HG03442 (cell line): Measurements from ENCODE around the gene JHY.

ENCODE experiments used
- ATAC-seq: cut with Tn5 transposase; IDR thresholded peaks from one replicate; pipeline ENCODE4 v1.9.1; 2021; ENCODE audit warnings: mild to moderate bottlenecking, moderate library complexity; ENCODE audit not compliant: unreplicated experiment

The JHY gene

DNA sequence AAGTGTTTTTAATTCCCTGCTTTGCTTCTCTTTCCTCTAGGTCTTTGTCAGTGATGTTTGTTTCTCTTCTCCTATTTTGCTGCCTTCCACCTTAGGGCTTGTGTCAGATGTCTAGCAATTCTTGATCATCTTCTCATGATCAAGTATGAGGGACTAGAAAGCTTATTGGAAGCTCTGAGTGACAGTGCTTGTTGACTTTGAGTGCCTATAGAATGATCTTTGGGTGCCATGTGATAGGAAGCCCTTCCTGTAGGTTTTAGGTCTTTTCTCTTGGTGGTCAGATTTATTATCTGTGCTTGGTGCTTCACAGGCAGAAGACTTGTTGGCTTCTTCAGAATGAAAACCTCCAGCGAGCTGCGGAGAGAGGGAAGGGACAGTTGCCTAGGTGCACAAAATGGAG is 56.0 kb downstream of the JHY start:
- no peak for ATAC-seq

DNA sequence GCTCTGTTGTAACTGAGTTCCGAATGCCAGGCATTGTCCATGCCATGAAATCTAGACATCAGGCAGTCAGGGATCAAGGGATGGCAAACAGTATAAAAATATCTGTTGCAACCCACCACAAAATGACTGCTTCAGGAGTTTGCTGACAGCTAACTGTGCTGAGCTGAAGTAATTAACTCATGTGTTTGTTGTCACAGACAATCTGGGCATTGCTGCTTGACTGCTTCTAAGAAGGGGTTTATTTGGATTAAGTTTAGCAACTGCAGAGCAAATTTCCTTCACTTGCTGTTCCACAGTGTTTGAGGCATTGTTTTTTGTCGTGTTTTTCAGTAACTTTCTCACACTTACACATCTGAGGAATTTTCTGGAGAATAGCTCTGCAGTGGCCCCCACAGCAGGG is 68.7 kb downstream of the JHY start:
- no peak for ATAC-seq

DNA sequence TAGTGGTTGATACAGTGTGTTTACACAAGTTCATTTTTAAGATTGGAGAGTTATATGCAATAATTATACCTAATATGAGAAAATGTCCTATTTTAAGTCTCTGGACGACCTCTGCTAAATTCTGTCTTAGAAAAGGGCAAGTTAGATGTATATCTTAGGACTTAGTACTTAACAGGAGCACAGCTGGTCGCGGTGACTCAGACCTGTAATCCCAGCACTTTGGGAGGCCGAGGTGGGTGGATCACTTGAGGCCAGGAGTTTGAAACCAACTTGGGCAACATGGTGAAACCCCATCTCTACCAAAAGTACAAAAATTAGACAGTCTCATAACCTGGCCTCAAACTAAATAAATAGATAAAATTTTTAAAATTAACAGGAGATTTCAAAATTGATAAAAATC is 71.9 kb downstream of the JHY start:
- no peak for ATAC-seq

DNA sequence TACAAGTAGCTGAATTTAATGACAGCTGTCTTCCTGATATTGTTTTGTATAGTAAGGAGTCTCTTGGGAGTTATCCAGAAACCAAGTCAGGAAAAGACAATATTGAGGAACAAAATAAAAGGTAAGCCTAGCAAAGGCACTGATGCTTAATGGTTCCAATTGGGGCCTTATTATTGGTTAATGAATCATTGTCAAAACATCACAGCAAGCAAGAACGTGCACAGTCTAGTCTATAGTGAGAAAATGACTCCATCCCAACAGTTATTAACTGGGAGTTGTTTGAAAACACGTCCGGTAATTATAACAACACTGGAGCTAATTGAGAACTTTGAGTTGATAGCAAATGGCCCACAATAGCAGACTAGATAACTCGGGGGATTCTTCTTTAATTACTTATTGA is 81.4 kb downstream of the JHY start:
- no peak for ATAC-seq

DNA sequence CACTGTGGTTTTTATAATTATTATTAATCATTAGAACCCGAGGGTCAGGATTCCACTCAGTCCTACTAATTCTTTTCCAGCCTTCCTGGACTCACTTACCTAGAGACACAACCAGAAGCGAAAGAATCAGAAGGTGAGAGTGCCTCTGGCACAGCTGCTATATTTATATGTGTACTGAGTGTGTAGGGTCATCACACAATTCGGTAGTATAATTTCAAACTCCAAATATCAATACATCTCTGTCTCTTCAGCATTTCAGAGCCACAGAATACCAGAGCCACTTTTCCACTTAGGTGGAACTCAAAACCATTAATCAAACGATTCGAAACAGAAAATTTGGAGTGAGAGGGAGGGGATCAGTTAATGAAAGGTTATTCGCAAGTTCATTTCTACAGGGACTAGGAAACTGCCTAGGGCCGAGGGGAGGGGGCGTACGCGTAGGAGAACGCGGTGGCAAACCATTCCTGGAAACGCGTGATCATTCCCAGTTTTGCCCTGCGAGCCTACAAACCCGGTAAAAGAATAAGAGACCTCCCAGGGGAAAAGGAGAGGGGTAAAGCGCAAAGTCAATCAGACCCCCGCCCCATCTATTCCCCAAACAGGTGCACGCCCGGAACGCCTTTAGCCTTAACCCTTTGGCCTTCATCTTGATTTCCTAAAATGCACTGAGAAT is 93.6 kb downstream of the JHY start:
- ATAC-seq, result no peak

DNA sequence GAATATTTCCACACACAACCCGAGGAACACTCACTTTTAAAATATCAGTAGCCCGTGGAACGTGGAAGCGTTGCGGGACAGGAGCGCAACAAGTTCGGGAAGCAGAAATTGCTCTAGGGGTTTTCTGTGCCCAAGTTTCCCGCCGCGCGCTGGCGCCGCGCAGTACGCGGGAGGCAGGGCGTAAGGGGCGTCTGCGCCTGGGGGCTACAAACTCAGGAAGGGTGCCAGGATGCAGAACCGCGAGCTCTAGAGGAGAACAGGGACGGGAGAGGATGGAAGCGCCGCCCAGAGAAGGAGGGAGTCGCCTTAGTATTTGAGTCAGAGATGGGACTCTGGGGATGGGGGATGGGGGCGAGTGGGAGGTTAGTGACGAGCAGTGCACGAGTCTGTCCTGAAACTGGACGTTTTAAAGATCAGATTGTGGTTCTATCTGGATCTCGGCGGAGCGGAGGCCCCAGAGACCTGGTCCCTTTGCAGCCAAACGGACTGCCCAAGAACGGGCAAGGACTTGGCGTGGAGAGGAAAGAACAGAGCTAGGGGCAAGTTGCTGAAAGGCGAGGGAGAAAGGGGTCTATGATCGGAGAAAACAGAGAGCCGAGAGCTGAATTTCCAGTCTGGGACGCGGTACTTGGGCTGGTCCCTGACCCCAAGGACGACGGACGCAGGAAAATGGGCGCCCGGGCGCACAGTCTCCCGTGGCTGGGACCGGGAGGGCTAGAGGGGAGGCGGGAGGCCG is 94.3 kb downstream of the JHY start:
- no peak for ATAC-seq

DNA sequence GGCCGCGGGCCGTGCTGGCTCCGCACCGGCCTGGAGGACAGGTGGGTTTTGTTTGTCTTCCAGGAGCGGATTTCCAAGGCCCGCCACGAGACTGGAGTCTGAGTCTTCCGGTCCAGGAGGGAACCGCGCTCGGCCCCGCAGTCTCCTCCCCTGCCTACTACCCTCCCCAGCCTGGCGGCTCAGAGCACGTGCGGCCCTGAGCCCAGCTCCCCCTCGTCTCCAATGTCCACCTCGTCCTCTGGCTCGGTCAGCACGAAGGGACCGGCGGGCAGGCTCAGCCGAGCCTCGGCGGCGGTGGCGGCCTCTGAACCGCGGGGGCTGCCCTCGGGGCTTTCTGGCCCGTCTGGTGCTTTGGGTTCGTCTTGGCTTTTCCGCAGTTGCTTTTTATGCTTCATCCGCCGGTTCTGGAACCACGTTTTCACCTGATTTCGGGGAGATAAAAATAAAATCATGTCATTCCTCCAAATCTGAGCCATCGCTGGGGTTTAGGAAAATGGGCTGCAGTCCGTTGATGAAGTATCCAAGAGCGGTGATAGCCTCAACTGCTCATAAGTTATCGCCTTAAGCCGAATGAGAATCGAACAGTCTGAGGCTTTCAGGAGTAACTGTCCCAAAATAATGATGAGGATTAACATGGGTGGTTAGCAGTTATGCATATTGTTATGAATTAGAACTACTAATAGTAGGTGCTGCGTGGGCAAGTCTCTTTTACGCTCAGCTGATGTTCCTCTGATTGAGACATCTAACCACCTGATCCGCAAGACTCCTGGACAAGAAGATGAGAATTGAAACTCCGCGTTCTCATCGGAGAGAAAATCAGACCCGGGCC is 95.1 kb downstream of the JHY start:
- no peak for ATAC-seq

DNA sequence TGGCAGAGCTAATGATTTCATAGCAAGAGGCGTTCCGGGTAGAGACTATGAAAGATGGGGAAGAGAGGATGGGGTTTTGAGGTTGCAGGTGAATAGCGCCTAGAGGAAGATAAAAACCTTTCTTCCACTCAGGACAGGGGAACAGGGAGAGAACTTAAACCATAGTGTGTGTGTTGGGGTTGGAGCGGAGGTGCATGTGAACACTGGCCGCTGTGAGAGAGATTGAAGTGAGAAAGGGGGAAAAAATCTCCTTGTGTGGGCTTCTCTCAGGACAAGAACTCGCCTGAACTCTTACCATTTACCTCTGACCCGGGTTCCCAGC is 95.7 kb downstream of the JHY start:
- ATAC-seq, result no peak

DNA sequence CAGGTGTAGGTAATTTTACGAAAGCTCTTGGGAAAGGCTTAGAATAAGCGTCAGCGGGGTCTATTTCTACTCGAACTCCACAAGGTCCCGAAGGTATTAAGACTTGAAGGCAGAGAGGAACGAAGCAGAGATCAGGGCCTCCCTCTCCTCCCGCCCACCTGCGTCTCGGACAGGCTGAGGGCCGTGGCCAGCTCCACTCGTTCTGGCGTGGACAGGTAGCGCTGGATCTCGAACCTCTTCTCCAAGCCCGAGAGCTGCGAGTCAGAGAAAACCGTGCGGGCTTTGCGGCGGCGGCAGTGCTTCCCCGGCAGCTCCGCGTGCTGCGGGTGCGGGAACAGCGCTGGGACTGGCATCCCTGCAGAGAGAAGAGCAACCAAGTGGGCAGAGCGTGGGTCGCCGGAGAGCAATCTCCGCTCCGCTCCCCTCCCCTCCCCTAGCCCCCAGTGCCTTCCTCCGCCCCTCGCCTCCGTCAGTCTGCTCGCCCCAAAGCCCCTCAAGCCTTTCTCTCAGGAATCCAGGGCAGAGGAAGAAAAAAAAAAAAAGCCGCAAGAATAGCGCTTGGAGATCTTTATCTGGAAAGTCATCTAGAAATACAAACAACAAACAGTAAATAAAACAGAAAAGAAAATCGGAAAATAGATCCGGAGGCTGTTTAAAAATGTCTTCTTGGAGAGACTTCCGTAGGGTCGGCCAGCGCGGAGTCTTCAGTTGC is 96.7 kb downstream of the JHY start:
- no peak for ATAC-seq

DNA sequence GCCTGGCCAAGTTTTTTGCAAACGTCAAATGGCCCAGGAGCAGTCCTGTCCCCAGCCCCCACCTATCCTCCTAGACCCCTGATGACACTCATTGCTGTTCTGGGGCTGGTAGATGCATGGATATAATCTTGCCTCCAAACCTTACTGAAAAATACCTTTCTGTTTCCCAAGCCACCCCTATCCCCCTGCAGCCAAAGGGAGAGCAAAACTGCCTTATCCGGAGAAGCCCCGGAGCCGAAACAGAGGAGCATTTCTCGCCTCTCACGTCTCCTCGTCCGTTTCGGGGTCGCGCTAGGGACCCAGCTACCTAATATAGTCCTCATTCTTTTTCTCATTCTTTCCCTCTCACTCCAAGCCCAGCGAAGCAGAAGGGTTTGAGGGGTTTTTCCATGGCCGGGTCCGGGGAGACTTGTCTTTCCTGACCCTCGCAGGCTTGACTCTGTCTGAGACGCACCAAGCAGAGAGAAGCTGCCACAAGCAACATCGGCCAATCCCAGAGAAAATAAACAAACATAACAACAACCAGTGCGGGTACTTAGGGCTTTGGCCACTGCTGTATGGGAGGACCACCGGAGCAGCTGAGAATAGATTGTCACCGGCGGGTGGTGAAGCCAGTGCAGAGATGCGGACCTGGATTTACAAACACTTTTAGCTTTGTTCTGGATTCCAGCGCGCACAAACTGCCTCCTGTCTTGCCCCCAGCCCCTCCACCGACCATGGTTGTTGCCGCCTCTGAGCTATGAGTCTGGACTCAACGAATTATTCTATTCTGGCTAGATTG is 97.4 kb downstream of the JHY start:
- ATAC-seq, result no peak

DNA sequence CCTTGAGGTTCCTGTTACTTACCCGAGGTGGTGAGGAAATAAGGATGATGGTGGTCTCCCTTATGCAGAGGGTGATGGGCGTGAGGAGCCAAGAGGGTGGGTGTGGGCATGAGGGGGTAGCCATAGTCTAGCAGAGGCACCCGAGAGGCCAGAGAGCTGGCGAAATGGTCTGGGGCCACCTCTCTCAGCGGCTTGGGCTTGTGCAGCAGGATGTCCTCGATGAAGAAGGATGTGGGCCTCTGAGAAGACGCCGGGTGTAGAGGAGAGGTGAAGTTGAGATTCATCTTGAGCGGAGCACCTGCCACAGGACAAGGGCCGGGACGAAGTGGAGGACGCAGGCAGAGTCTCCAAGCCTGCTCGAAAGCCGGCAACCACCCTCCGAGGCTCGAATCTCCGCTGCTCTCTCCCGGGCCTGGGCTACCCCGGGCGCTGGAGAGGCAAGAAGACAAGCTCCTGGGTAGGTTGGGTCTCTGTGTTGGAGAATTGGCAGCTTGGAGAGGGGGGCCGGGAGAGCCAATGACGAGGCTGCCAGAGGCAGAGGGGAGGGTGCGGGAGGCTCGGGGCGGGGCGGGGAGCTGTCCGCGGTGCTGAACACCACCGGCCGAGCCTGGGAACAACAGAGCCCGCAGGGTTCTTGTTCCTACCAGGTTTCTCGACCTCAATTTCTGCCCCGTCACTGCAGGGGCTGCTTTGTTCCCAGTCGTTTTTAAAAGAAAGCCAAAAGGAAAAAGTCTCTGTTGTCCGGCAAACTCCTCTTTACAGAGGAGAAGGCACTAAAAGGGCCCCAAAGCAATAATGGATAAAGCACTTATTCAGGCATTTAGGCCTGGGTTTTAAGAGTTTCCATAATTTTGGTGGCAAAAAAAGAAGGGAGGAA is 99.1 kb downstream of the JHY start, which contains the start of gene BSX:
Gene BSX (minus strand): TSS at position 447 of the 877 bp plus-strand sequence. CDS start 163 bp downstream, at position 284.
- no peak for ATAC-seq

DNA sequence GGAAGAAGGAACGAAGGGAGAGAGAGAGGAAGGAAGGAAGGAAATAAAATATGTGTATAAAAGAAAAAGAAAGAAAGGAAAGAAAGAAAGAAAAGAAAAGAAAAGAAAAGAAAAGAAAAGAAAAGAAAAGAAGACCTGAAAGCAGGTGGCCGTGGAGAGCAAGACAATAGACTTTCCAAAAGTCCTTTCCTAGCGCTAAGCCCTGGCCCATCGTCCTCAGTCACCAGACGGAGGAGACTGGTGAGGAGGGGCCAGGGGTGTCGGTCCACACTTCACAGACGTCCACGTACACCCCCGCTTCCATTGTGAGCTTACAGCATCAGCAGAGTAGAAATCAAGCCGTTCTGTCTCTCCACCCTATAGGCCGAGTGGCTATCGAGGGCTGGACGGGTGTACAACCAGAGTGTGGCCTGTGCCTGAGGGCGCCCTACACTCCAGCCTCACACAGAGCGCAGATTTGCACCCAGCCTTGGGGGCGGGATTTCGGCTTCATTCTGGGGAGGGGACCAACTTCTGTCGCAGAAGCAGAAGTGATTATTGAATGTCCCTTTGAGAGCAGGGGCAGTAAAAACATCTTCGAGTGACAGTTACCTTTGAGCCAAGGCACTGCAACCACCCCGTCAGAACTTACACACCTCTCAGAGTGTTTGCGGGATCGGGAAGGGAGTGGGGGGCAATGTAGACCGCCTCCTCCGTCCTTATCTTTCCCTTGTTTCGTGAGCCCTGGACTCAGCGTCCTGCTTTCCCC is 101.1 kb downstream of the JHY start:
- ATAC-seq, result no peak

DNA sequence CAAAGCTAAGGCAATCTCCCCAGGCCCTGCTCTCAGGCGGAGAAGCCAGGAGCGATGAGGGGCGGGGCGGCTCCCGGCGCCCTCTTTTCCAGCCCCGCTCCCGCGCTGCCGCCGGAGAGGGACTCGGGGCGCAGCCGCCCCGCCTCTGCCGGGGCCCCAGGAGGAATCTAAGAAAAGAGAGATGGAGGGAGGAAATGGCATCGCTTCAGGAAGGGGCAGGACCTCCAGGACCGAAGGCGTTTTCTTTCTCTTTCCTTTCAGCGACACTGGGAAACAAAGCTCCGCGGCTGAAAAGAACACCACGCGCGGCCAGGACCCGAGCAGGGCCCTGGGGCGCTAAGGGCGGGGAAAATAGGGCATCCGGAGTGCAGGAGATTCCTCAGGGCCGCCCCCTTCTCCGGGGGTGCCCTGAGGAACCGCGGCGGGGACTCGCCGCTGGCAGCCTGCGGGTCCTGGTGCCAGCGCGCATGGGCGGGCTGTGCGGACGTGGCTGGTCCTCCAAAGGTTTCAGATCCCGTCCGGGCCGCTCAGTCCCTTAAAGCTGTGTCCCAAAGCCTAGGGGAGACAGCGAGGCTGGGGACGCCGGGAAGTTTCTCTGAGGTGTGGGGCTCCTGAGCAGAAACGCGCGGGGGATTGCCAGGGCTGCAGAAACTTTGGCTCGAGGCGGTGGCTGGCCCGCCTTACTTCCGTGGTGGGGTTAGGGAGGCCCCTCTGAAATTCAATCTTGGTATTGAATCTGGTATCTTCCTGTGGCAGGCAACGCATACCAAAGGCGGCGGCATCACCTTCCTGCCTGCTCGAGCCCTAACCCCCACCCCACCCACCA is 101.8 kb downstream of the JHY start:
- no peak for ATAC-seq

DNA sequence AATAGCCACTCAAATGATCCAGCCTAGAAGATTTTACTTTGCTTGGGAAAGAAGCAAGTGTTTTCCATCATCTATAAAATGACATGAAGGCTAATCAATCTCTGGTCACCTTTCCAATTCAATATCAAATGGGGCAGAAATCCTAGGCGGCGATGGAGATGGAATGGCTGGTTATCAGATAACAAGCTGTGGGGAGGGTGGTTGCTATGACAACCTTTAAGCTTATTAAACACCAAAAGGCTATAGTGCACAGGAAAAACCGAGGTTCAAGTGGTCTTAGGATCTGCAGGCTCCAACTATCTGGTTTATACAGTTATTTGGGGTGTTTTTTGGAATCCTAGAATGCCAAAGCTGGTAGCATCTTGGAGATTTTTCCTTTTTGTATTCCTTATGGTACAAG is 113.0 kb downstream of the JHY start:
- no peak for ATAC-seq

DNA sequence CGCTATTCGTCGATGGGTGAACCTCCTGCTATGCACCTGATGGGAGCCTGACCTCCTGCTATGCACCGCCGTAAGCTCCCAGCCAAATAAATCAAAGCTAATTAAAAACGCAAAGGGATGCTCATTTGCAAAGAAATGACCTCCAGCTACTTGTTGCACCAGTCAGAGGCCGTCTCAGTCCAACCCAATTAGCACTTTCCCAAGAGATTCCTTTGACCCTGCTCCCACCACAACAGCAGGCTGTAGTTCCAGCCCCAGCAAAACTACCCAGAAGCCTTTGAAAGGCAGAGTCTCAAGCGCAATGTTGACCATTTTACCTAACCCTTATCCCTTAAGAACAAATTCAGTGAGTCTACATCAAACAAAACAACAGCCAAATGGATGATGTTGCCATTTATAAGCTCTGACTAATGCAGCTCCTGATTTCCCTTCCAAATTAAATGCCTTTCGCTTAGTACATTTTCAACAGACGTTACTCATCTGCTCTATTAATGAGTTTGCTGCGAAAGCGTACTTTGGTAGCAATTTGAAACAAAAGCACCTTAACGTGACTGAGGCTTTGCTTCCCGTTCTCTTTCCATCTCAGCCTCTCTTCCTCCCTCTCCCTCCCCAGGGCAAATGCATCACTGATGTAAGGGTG is 116.3 kb downstream of the JHY start:
- no peak for ATAC-seq

DNA sequence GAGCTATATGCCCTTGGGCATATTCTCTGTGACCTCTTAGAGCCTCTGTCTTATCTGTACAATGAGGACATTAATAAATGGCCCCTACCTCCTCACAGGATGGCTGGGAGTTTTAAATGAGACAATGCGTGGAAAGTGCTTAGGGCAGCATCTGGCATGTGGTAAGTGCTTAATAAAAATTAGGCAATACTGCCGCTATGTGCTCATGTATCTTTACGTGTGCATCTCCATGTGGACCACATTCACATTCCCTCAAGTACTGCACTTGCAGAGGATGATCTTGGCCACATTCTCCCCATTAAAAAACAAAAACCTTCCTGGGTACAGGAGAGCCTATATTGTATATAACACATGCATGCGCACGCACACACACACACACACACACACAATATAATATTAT is 118.2 kb downstream of the JHY start:
- no peak for ATAC-seq

DNA sequence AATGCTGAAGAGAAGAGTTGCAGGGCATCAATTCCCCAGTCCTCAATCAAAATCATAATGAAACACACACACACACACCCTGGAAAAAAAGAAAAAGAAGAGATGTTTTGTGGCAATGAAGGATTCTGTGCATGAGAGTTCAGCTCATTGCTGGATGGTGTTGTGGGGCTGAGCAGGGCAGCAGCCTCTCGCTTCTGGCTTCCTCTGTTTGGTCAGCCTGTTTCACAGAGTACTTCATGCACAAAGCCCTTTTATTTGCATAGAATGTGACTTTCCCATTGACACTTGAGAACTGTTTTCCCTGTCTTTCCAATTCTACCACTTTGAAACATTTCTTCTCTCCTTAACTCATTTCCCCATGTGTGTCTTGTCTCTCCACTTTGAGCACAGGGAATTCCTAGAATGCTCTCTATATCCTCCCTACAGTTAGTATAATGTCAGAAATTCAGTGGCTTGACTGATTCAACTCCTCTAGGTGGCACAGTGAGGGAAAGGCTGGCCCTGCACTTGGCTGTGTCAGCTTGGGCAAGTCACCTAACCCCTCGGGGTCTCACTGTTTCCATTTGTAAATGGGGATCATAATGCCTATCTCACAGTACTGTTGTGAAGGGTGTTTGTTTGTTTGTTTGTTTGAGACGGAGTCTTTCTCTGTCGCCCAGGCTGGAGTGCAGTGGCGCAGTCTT is 124.4 kb downstream of the JHY start:
- ATAC-seq, result no peak
